HEK293 (cell line): ENCODE results near the gene NME8.
A peak's percentile ranks its signal among the peaks of the same experiment; 100 is the strongest.

Experiments
- CTCF ChIA-PET: fragments of 350-600 bp; formaldehyde crosslinking; extraction: SDS; loops from one replicate; lab custom pipeline; 2021; ENCODE audit warnings: antibody characterized with exemption; lab: Yijun Ruan, JAX
- POLR2A ChIA-PET: fragments of 300-600 bp; formaldehyde crosslinking; extraction: SDS; loops from one replicate; lab custom pipeline; 2020; ENCODE audit warnings: antibody characterized with exemption, inconsistent platforms; lab: Yijun Ruan, JAX
- H3K27ac ChIP-seq: fragments of 200-500 bp; sonication (Bioruptor generic); 2 replicates; pipeline ENCODE4 v1.5.1; 2014; ENCODE audit warnings: low read depth, low read length, control low read depth, inconsistent platforms; ENCODE audit errors: extremely low read depth
- H3K36me3 ChIP-seq, 2 experiments: fragments of 200-500 bp in 1 of 2; sonication (Bioruptor generic) in 1 of 2; 1 replicate in 1 of 2; 2 replicates in 1 of 2; pipeline ENCODE4 v1.5.1; 2014 to 2017; ENCODE audit warnings: inconsistent platforms in 2 of 2, low read length in 2 of 2; ENCODE audit not compliant: control insufficient read depth in 2 of 2, insufficient read depth in 1 of 2
- H3K4me1 ChIP-seq: fragments of 200-500 bp; sonication (Bioruptor generic); 2 replicates; pipeline ENCODE4 v1.5.1; 2014; ENCODE audit warnings: mild to moderate bottlenecking, low read length, inconsistent platforms; ENCODE audit not compliant: control insufficient read depth, insufficient read depth
- H3K4me3 ChIP-seq: 2 replicates; pipeline ENCODE4 v1.5.1; 2011; ENCODE audit warnings: low read depth, mild to moderate bottlenecking, control low read depth, low read length, moderate library complexity
- H3K9me3 ChIP-seq: fragments of 200-500 bp; sonication (Bioruptor generic); 2 replicates; pipeline ENCODE4 v1.5.1; 2014; ENCODE audit warnings: low read depth, low read length, inconsistent platforms; ENCODE audit not compliant: control insufficient read depth, insufficient read depth
- GLIS1 ChIP-seq: fragments of 450-650 bp; formaldehyde crosslinking; IDR thresholded peaks from 2 replicates; pipeline ENCODE4 v1.5.1; 2016; ENCODE audit warnings: missing biosample characterization, missing genetic modification characterization
- KLF9 ChIP-seq: fragments of 450-650 bp; formaldehyde crosslinking; IDR thresholded peaks from 2 replicates; pipeline ENCODE4 v1.5.1; 2016; ENCODE audit warnings: missing biosample characterization, missing genetic modification characterization, low read depth
- SP2 ChIP-seq: fragments of 450-650 bp; formaldehyde crosslinking; IDR thresholded peaks from 2 replicates; pipeline ENCODE4 v1.5.1; 2016; ENCODE audit warnings: missing biosample characterization, missing genetic modification characterization
- SP3 ChIP-seq: fragments of 450-650 bp; formaldehyde crosslinking; IDR thresholded peaks from 2 replicates; pipeline ENCODE4 v1.5.1; 2016; ENCODE audit warnings: missing biosample characterization, missing genetic modification characterization
- SP7 ChIP-seq: fragments of 450-650 bp; formaldehyde crosslinking; IDR thresholded peaks from 2 replicates; pipeline ENCODE4 v1.5.1; 2016; ENCODE audit warnings: missing biosample characterization, missing genetic modification characterization
- ZBTB48 ChIP-seq: fragments of 450-650 bp; formaldehyde crosslinking; IDR thresholded peaks from 2 replicates; pipeline ENCODE4 v1.5.1; 2016; ENCODE audit warnings: missing biosample characterization, missing genetic modification characterization
- ZFP3 ChIP-seq: fragments of 450-650 bp; formaldehyde crosslinking; IDR thresholded peaks from 2 replicates; pipeline ENCODE4 v1.5.1; 2016; ENCODE audit warnings: low read depth, missing biosample characterization, missing genetic modification characterization
- ZIC2 ChIP-seq: fragments of 450-650 bp; formaldehyde crosslinking; IDR thresholded peaks from 2 replicates; pipeline ENCODE4 v1.5.1; 2016; ENCODE audit warnings: missing biosample characterization, missing genetic modification characterization
- ZNF2 ChIP-seq: fragments of 450-650 bp; formaldehyde crosslinking; IDR thresholded peaks from 2 replicates; pipeline ENCODE4 v1.5.1; 2016; ENCODE audit warnings: missing biosample characterization, missing genetic modification characterization
- ZNF324 ChIP-seq: fragments of 450-650 bp; formaldehyde crosslinking; IDR thresholded peaks from 2 replicates; pipeline ENCODE4 v1.5.1; 2016; ENCODE audit warnings: missing biosample characterization, missing genetic modification characterization
- ZNF341 ChIP-seq: fragments of 450-650 bp; formaldehyde crosslinking; IDR thresholded peaks from 2 replicates; pipeline ENCODE4; 2016; ENCODE audit warnings: low read depth, missing biosample characterization, missing genetic modification characterization
- ZNF423 ChIP-seq: fragments of 450-650 bp; formaldehyde crosslinking; IDR thresholded peaks from 2 replicates; pipeline ENCODE4 v1.5.1; 2016; ENCODE audit warnings: missing biosample characterization, missing genetic modification characterization
- ZNF473 ChIP-seq: fragments of 450-650 bp; formaldehyde crosslinking; IDR thresholded peaks from 2 replicates; pipeline ENCODE4 v1.5.1; 2017; ENCODE audit warnings: missing biosample characterization, missing genetic modification characterization
- ZNF501 ChIP-seq: fragments of 450-650 bp; formaldehyde crosslinking; IDR thresholded peaks from 2 replicates; pipeline ENCODE4 v1.5.1; 2016; ENCODE audit warnings: missing biosample characterization, missing genetic modification characterization
- ZNF510 ChIP-seq: fragments of 450-650 bp; formaldehyde crosslinking; IDR thresholded peaks from 2 replicates; pipeline ENCODE4 v1.5.1; 2018; ENCODE audit warnings: mild to moderate bottlenecking, missing genetic modification characterization, missing biosample characterization; ENCODE audit not compliant: insufficient replicate concordance
- ZNF548 ChIP-seq: fragments of 450-650 bp; formaldehyde crosslinking; IDR thresholded peaks from 2 replicates; pipeline ENCODE4 v1.5.1; 2016; ENCODE audit warnings: missing biosample characterization, missing genetic modification characterization
- ZNF660 ChIP-seq: fragments of 450-650 bp; IDR thresholded peaks from 2 replicates; pipeline ENCODE4 v1.5.1; 2018; ENCODE audit warnings: missing biosample characterization, mild to moderate bottlenecking, missing genetic modification characterization
- ZNF701 ChIP-seq: fragments of 450-650 bp; formaldehyde crosslinking; IDR thresholded peaks from 2 replicates; pipeline ENCODE4 v1.5.1; 2016; ENCODE audit warnings: missing biosample characterization, missing genetic modification characterization
- ZNF843 ChIP-seq: fragments of 450-650 bp; formaldehyde crosslinking; IDR thresholded peaks from 2 replicates; pipeline ENCODE4 v1.5.1; 2016; ENCODE audit warnings: missing biosample characterization, missing genetic modification characterization
- ZSCAN16 ChIP-seq: fragments of 450-650 bp; formaldehyde crosslinking; IDR thresholded peaks from 2 replicates; pipeline ENCODE4 v1.5.1; 2016; ENCODE audit warnings: missing biosample characterization, missing genetic modification characterization
- ZXDB ChIP-seq: fragments of 450-650 bp; formaldehyde crosslinking; IDR thresholded peaks from 2 replicates; pipeline ENCODE4 v1.5.1; 2016; ENCODE audit warnings: missing biosample characterization, missing genetic modification characterization
- TF ChIP-seq, protein P1 (sequence below): fragments of 450-650 bp; formaldehyde crosslinking; IDR thresholded peaks from 2 replicates; pipeline ENCODE4 v1.5.1; 2017; ENCODE audit warnings: missing biosample characterization, missing genetic modification characterization
- TF ChIP-seq, protein P2 (sequence below): fragments of 450-650 bp; formaldehyde crosslinking; optimal IDR thresholded peaks from 2 replicates; pipeline ENCODE3; 2016; ENCODE audit warnings: missing biosample characterization, mild to moderate bottlenecking, missing genetic modification characterization
- TF ChIP-seq, protein P3 (sequence below): fragments of 450-650 bp; formaldehyde crosslinking; IDR thresholded peaks from 2 replicates; pipeline ENCODE4 v1.5.1; 2017; ENCODE audit warnings: missing biosample characterization, missing genetic modification characterization
- TF ChIP-seq, protein P4 (sequence below): fragments of 450-650 bp; formaldehyde crosslinking; IDR thresholded peaks from 2 replicates; pipeline ENCODE4 v1.5.1; 2016; ENCODE audit warnings: missing biosample characterization, missing genetic modification characterization
- TF ChIP-seq, protein P5 (sequence below): fragments of 450-650 bp; formaldehyde crosslinking; IDR thresholded peaks from 2 replicates; pipeline ENCODE4 v1.5.1; 2016; ENCODE audit warnings: missing biosample characterization, missing genetic modification characterization

The NME8 gene

DNA sequence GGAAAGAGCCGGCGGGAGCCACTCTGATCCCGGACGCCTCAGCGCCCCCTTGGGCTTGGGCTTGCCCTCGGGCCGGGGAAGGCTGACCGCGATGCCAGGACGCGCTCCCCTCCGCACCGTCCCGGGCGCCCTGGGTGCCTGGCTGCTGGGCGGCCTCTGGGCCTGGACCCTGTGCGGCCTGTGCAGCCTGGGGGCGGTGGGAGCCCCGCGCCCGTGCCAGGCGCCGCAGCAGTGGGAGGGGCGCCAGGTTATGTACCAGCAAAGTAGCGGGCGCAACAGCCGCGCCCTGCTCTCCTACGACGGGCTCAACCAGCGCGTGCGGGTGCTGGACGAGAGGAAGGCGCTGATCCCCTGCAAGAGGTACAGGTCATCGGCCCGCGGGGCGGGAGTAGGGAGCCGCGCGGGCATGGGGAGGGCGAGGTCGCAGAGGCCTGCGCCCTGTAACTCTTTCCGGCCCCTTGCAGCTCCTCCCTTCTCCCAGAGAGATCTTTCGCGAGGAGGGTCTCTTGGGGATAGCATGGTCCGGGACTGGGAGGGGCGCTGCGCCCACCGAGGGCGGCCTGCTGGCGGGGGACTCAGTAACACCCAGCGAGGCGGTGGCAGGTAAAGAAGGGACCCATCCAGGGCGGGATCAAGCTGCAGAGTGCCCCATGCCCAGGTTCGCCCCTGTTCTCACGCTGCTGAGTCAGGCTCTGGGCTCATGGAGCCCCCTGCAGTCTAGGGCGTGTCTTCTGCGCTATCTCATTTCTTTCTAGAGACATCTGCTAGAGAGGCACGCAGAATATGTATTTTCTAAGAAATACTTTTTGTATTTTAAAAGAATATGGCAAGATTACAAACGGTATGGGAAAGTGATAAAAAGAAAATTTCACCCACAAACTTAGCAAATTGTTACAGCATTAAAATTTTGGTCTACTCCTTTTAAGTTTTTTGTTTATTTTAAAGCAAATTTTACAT lies 72.7 kb downstream of the NME8 start (continued):
- TF ChIP-seq, protein P1, sequence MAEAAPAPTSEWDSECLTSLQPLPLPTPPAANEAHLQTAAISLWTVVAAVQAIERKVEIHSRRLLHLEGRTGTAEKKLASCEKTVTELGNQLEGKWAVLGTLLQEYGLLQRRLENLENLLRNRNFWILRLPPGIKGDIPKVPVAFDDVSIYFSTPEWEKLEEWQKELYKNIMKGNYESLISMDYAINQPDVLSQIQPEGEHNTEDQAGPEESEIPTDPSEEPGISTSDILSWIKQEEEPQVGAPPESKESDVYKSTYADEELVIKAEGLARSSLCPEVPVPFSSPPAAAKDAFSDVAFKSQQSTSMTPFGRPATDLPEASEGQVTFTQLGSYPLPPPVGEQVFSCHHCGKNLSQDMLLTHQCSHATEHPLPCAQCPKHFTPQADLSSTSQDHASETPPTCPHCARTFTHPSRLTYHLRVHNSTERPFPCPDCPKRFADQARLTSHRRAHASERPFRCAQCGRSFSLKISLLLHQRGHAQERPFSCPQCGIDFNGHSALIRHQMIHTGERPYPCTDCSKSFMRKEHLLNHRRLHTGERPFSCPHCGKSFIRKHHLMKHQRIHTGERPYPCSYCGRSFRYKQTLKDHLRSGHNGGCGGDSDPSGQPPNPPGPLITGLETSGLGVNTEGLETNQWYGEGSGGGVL (tag by site-specific recombination) = peak; percentile 17; the same call in 1 of the 2 replicates
- TF ChIP-seq ZXDB (tag by site-specific recombination) (peak; percentile 75), ZIC2 (tag by site-specific recombination) (peak; percentile 24; the same call in 1 of the 2 replicates), ZNF843 (0 out of 2 replicates have a peak, but pooled peaks have one; percentile 49), GLIS1 (tag by site-specific recombination) (peak; percentile 66), SP2 (tag by site-specific recombination) (peak; percentile 51), ZNF501 (peak; percentile 54; the same call in 1 of the 2 replicates), KLF9 (tag by site-specific recombination) (0 out of 2 replicates have a peak, but pooled peaks have one; percentile 20), ZBTB48 (tag by site-specific recombination) (peak; percentile 83; the same call in 1 of the 2 replicates), ZNF510 (no peak), ZNF341 (tag by site-specific recombination) (peak; percentile 98), SP3 (peak; percentile 63), ZNF2 (no peak), SP7 (tag by site-specific recombination) (peak; percentile 22; the same call in 1 of the 2 replicates), ZNF473 (tag by site-specific recombination) (no peak)
- TF ChIP-seq, protein P2, sequence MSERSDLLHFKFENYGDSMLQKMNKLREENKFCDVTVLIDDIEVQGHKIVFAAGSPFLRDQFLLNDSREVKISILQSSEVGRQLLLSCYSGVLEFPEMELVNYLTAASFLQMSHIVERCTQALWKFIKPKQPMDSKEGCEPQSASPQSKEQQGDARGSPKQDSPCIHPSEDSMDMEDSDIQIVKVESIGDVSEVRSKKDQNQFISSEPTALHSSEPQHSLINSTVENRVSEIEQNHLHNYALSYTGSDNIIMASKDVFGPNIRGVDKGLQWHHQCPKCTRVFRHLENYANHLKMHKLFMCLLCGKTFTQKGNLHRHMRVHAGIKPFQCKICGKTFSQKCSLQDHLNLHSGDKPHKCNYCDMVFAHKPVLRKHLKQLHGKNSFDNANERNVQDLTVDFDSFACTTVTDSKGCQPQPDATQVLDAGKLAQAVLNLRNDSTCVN (tag by site-specific recombination) = peak; percentile 85
- TF ChIP-seq, protein P3, sequence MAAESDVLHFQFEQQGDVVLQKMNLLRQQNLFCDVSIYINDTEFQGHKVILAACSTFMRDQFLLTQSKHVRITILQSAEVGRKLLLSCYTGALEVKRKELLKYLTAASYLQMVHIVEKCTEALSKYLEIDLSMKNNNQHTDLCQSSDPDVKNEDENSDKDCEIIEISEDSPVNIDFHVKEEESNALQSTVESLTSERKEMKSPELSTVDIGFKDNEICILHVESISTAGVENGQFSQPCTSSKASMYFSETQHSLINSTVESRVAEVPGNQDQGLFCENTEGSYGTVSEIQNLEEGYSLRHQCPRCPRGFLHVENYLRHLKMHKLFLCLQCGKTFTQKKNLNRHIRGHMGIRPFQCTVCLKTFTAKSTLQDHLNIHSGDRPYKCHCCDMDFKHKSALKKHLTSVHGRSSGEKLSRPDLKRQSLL (tag by site-specific recombination) = 0 out of 2 replicates have a peak, but pooled peaks have one; percentile 15
- TF ChIP-seq, all 188 proteins: peak for 27

DNA sequence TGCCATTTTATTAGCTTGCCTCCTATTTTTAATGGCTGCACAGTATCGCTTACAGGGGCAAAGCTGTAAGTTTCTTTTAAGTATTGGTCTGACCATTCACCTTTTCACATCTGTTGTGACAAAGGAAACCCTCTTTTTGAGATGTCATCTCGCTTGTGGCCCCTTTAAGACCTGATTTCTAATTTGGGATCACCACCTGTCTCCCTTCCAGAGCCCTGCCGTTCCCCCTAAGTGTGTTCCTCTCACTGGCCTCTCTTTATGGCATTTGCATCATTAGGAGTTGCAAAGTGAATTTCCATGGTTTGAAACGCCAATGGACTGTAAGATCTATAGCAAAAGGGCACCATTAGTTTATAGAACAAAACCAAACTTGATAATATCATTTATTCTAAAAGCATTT lies 73.5 kb downstream of the NME8 start:
- CTCF ChIA-PET = interaction anchor here (0.5 kb wide), 1 partner anchor 21 kb away, joined by 3 read pairs; no protein-coding TSS in a partner anchor
- Histone ChIP-seq H3K36me3 (no peaks in the 10 kb centered on the region), H3K9me3 (no peaks in the 10 kb centered on the region), H3K27ac (no peak overlapping the region)
- TF ChIP-seq ZNF660 (no peak), ZFP3 (tag by site-specific recombination) (no peak), ZNF423 (no peak), ZSCAN16 (tag by site-specific recombination) (no peak), ZNF548 (no peak), ZNF701 (tag by site-specific recombination) (no peak), ZNF324 (tag by site-specific recombination) (no peak)
- TF ChIP-seq, protein P4, sequence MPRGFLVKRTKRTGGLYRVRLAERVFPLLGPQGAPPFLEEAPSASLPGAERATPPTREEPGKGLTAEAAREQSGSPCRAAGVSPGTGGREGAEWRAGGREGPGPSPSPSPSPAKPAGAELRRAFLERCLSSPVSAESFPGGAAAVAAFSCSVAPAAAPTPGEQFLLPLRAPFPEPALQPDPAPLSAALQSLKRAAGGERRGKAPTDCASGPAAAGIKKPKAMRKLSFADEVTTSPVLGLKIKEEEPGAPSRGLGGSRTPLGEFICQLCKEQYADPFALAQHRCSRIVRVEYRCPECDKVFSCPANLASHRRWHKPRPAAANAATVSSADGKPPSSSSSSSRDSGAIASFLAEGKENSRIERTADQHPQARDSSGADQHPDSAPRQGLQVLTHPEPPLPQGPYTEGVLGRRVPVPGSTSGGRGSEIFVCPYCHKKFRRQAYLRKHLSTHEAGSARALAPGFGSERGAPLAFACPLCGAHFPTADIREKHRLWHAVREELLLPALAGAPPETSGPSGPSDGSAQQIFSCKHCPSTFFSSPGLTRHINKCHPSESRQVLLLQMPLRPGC (tag by site-specific recombination) = no peak
- TF ChIP-seq, protein P5, sequence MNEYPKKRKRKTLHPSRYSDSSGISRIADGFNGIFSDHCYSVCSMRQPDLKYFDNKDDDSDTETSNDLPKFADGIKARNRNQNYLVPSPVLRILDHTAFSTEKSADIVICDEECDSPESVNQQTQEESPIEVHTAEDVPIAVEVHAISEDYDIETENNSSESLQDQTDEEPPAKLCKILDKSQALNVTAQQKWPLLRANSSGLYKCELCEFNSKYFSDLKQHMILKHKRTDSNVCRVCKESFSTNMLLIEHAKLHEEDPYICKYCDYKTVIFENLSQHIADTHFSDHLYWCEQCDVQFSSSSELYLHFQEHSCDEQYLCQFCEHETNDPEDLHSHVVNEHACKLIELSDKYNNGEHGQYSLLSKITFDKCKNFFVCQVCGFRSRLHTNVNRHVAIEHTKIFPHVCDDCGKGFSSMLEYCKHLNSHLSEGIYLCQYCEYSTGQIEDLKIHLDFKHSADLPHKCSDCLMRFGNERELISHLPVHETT (tag by site-specific recombination) = no peak
- TF ChIP-seq, all 188 proteins: peak for 0
- POLR2A ChIA-PET = interaction anchor here (0.6 kb wide), 1 partner anchor 827 kb away, joined by 3 read pairs; no protein-coding TSS in a partner anchor
- peak overlapping the region; percentile 56; the same call in 1 of the 2 replicates for H3K4me3 ChIP-seq
- H3K4me1 ChIP-seq = no peaks in the 10 kb centered on the region
